ENCODE measurements around the gene WBP2. TPM values are rescaled to one million over a fixed set of nuclear protein-coding genes. Genes with fewer than 3 reads are reported as not detected.

WBP2 gene
- total and polyA plus RNA-seq, 2 of the 13 experiments (the other 11 are each of a cell fraction or from before 2014, with no cell fraction given), result 29.2 to 29.5 TPM

- TF ChIP-seq THRA (CRISPR knock-in tag; IDR thresholded peaks at IDR 0.05; ENCODE audit: borderline replicate concordance), result no peak
- TF ChIP-seq ZNF333 (CRISPR knock-in tag; IDR thresholded peaks at IDR 0.05; ENCODE audit: borderline replicate concordance), result no peak
- TF ChIP-seq BRCA1 (CRISPR knock-in tag; IDR thresholded peaks at IDR 0.05), result no peak
- TF ChIP-seq ZBTB38 (CRISPR knock-in tag; IDR thresholded peaks at IDR 0.05), result peak; percentile 62
- peak; percentile 47; the same call in 1 of the 2 replicates for TF ChIP-seq ZNF264 (CRISPR knock-in tag; IDR thresholded peaks at IDR 0.05)
- peak; percentile 48; the same call in 1 of the 2 replicates for TF ChIP-seq CEBPG (CRISPR knock-in tag; IDR thresholded peaks at IDR 0.05)
- no peak for TF ChIP-seq SMAD1 (CRISPR knock-in tag; IDR thresholded peaks at IDR 0.05; ENCODE audit: borderline replicate concordance, low read depth)
- TF ChIP-seq TIGD3 (CRISPR knock-in tag; IDR thresholded peaks at IDR 0.05; ENCODE audit: borderline replicate concordance), result no peak
- 0 out of 2 replicates have a peak, but pooled peaks have one; percentile 26 for TF ChIP-seq YEATS4 (CRISPR knock-in tag; IDR thresholded peaks at IDR 0.05; ENCODE audit: borderline replicate concordance)
- TF ChIP-seq THYN1 (CRISPR knock-in tag; IDR thresholded peaks at IDR 0.05; ENCODE audit: borderline replicate concordance, low read depth), result no peak
- TF ChIP-seq NONO (IDR thresholded peaks at IDR 0.05), result no peak
- TF ChIP-seq NONO (CRISPR knock-in tag; conservative IDR thresholded peaks at IDR 0.05), result no peak
- peak; percentile 9 for TF ChIP-seq TEAD3 (CRISPR knock-in tag; optimal IDR thresholded peaks at IDR 0.05; ENCODE audit: borderline replicate concordance)
- TF ChIP-seq ZNF460 (CRISPR knock-in tag; IDR thresholded peaks at IDR 0.05; ENCODE audit: borderline replicate concordance), result peak; percentile 96
- 0 out of 2 replicates have a peak, but pooled peaks have one; percentile 28 for TF ChIP-seq CEBPB (IDR thresholded peaks at IDR 0.05; ENCODE audit: borderline replicate concordance, low read depth, low read length)
- peak; percentile 46 for TF ChIP-seq HNF4A (CRISPR knock-in tag; IDR thresholded peaks at IDR 0.05)
- TF ChIP-seq ASH2L (IDR thresholded peaks at IDR 0.05; ENCODE audit: insufficient read length, low read depth, low read length), result peak; percentile 2
- TF ChIP-seq ZBTB39 (CRISPR knock-in tag; IDR thresholded peaks at IDR 0.05), result no peak
- no peak for TF ChIP-seq MIER3 (CRISPR knock-in tag; IDR thresholded peaks at IDR 0.05; ENCODE audit: borderline replicate concordance)
- TF ChIP-seq ZNF530 (CRISPR knock-in tag; IDR thresholded peaks at IDR 0.05; ENCODE audit: low read depth), result no peak
- TF ChIP-seq ZNF619 (CRISPR knock-in tag; IDR thresholded peaks at IDR 0.05), result no peak
- no peak for TF ChIP-seq FLYWCH1 (CRISPR knock-in tag; IDR thresholded peaks at IDR 0.05)
- TF ChIP-seq NR2F6 (IDR thresholded peaks at IDR 0.05), result 0 out of 2 replicates have a peak, but pooled peaks have one; percentile 23
- no peak for TF ChIP-seq NR2F6 (CRISPR knock-in tag; IDR thresholded peaks at IDR 0.05)
- TF ChIP-seq MEF2D (CRISPR knock-in tag; IDR thresholded peaks at IDR 0.05), result no peak
- peak; percentile 49 for TF ChIP-seq CREB1 (IDR thresholded peaks at IDR 0.05)
- no peak for TF ChIP-seq CREB1 (CRISPR knock-in tag; IDR thresholded peaks at IDR 0.05)
- TF ChIP-seq NFIC (IDR thresholded peaks at IDR 0.05; ENCODE audit: low read length), result no peak
- no peak for TF ChIP-seq ZSCAN29 (CRISPR knock-in tag; conservative IDR thresholded peaks at IDR 0.05)
Measured at GRCh38 chr17:75795820-75796607, 59.1 kb downstream of the WBP2 start (continued).

Measured in HepG2 (cell line).